ENCODE data around the gene ZNF883.

DNA sequence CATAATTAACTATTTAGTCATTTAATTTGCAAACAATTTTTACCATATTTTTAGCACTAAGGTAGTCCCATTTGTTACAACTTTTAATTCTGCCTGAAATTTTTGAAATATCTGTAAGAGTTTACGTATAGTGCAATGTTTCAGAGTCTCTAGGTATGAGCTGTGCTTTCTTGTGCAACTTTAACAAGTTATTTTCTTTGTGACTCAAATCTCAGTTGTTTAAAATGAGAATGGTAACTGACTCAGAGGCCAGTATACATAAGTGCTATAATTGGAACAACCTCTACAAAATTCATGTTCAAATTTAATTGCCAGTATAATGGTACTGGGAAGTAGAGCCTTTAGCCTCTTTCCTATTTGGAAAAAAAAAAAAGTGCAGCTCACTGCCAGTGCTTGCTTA, 14.2 kb upstream of the ZNF883 start:
- TF ChIP-seq POLR2A (IDR thresholded peaks at IDR 0.05; ENCODE audit: low read depth, low read length), result no peak
- no peak for TF ChIP-seq POLR2AphosphoS5 (IDR thresholded peaks at IDR 0.05; ENCODE audit: low read depth, low read length)

Measured in GM12892 (cell line).